NCI-H524 (cell line): Measurements from ENCODE around the gene CACNA2D3.
"Not testable (repeated sequence)": the region's sequence is repeated elsewhere in the genome, so short reads cannot be mapped to it uniquely, and the experiment has no call there.

Experiments used
- DNase-seq, 2 experiments: peaks; one replicate each; lab custom pipeline; 2025; lab: John Stamatoyannopoulos, UW

The CACNA2D3 gene

GRCh38 chr3:54464554-54464953, 342.2 kb downstream of the CACNA2D3 start:
- not testable (repeated sequence) for DNase-seq

GRCh38 chr3:54476891-54477290, 354.5 kb downstream of the CACNA2D3 start:
- no peak for DNase-seq

GRCh38 chr3:54481606-54482365, 359.4 kb downstream of the CACNA2D3 start:
- DNase-seq, result no peak

GRCh38 chr3:54484334-54484733, 362.0 kb downstream of the CACNA2D3 start:
- DNase-seq, result no peak

GRCh38 chr3:54486317-54486716, 364.0 kb downstream of the CACNA2D3 start:
- no peak for DNase-seq

- no peak for DNase-seq
These were observed 365.9 kb downstream of the CACNA2D3 start for GRCh38 chr3:54488297-54488696.

- DNase-seq, result no peak
These were observed 371.9 kb downstream of the CACNA2D3 start for GRCh38 chr3:54494209-54494608.

GRCh38 chr3:54506603-54507002, 384.3 kb downstream of the CACNA2D3 start:
- DNase-seq, result no peak

- DNase-seq, result no peak
These were observed 385.6 kb downstream of the CACNA2D3 start for GRCh38 chr3:54507876-54508460.

GRCh38 chr3:54510506-54510905, 388.2 kb downstream of the CACNA2D3 start:
- DNase-seq, result no peak

- DNase-seq, result no peak
These were observed 389.5 kb downstream of the CACNA2D3 start for GRCh38 chr3:54511766-54512365.

GRCh38 chr3:54514006-54514405, 391.7 kb downstream of the CACNA2D3 start:
- DNase-seq, result no peak

GRCh38 chr3:54514416-54514815, 392.1 kb downstream of the CACNA2D3 start:
- no peak for DNase-seq

- DNase-seq, result no peak
These were observed 393.3 kb downstream of the CACNA2D3 start for GRCh38 chr3:54515441-54516213.

- DNase-seq, result no peak
These were observed 395.1 kb downstream of the CACNA2D3 start for GRCh38 chr3:54517424-54517823.

GRCh38 chr3:54518011-54518675, 395.8 kb downstream of the CACNA2D3 start:
- no peak for DNase-seq

GRCh38 chr3:54519493-54519892, 397.1 kb downstream of the CACNA2D3 start:
- no peak for DNase-seq

GRCh38 chr3:54520060-54520459, 397.7 kb downstream of the CACNA2D3 start:
- DNase-seq, result no peak

GRCh38 chr3:54527521-54527920, 405.2 kb downstream of the CACNA2D3 start:
- no peak for DNase-seq

- no peak for DNase-seq
These were observed 405.6 kb downstream of the CACNA2D3 start for GRCh38 chr3:54527953-54528352.

- DNase-seq, result no peak
These were observed 406.3 kb downstream of the CACNA2D3 start for GRCh38 chr3:54528668-54529067.

- no peak for DNase-seq
These were observed 407.7 kb downstream of the CACNA2D3 start for GRCh38 chr3:54530091-54530490.
